Brain pericyte (primary cell): ENCODE measurements around the gene PTPRN2.
"Not testable (repeated sequence)": the region's sequence is repeated elsewhere in the genome, so short reads cannot be mapped to it uniquely, and the experiment has no call there.

Experiments
- DNase-seq: peaks from one replicate; pipeline ENCODE4 v3.0.0-alpha.2; 2012; ENCODE audit warnings: low read depth, low spot score

The PTPRN2 gene

DNA sequence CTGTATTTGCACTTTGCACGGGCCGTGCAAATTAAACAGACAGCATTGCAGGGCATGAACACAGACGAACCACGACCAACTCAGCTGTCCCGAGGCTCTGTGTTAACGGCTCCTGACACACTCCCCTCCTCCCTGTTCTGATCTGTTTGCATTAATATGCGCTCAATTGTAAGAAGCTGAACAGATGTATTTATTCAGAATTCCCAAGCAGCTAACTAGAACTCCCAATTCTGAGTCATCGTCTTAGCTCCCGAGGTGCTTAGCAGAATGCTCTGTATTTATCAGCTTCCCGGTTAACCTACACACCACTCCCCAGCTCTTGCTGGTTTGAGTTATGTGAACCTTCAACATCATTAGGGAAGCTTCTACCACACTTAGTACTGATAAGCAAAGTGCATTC is 286.4 kb downstream of the PTPRN2 start:
- no peak for DNase-seq

GRCh38 chr7:158300427-158300826 is 287.2 kb downstream of the PTPRN2 start:
- DNase-seq = no peak

GRCh38 chr7:158299607-158300006 is 288.0 kb downstream of the PTPRN2 start:
- DNase-seq = no peak

- DNase-seq = no peak
Observed at GRCh38 chr7:158296798-158297104, 290.9 kb downstream of the PTPRN2 start.

- no peak for DNase-seq
Observed at GRCh38 chr7:158295966-158296797, 291.4 kb downstream of the PTPRN2 start.

DNA sequence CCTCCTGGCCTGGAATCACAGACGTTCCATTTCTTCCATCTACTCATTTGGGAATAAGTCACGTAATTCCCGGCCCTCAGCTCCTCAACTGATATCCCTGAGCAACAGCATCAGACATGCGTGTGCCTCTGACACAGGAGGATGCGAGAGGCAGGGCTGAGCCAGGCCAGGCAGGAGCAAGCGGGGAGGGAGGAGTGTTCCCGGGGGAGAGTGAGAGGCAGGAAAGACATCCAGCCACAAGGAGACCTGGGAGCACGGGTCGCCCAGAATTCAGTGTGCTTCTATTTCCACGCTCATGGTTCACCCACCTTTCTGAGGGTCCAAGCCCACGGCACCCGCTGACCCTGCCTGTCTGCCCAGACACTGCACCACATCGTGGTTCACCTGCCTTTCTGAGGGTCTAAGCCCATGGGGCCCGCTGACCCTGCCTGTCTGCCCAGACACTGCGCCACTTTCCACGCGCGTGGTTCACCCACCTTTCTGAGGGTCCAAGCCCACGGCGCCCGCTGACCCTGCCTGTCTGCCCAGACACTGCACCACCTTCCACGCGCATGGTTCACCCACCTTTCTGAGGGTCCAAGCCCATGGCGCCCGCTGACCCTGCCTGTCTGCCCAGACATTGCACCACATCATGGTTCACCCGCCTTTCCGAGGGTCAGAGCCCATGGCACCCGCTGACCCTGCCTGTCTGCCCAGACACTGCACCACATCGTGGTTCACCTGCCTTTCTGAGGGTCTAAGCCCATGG is 293.0 kb downstream of the PTPRN2 start:
- DNase-seq = not testable (repeated sequence)

DNA sequence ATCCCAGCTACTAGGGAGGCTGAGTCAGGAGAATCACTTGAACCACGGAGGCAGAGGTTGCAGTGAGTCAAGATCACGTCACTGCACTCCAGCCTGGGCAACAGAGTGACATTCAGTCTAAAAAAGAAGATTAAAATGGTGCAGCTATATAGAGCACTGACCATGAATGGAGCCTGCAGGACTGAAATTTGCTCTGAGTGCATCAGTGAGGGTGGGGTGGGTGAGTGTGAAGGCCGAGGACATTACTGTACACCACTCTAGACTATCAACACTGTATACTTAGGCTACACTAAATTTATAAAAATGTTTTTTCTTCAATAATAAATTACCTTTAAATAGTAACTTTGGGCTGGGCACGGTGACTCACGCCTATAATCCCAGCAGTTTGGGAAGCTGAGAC is 294.7 kb downstream of the PTPRN2 start:
- no peak for DNase-seq

DNA sequence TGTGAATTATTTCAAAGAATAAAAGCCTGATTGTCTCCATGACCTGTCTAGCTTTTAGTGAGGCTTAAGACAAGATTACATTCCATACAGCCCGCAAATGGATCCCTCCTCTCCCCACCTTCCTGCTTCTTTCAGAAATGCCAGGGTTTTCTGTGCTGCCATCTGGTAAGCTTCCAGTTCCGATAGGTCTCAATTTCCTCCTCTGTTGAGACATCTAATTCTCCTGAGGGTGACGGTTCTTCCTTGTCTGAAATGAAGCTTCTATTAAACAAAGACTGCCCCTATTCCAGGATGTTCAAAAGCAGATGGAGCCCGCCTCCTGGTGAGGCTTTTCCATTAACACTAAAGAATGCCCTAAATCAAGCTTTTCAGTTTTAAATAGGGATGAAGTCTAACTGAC is 295.6 kb downstream of the PTPRN2 start:
- no peak for DNase-seq

GRCh38 chr7:158289761-158290523 is 297.7 kb downstream of the PTPRN2 start:
- no peak for DNase-seq

DNA sequence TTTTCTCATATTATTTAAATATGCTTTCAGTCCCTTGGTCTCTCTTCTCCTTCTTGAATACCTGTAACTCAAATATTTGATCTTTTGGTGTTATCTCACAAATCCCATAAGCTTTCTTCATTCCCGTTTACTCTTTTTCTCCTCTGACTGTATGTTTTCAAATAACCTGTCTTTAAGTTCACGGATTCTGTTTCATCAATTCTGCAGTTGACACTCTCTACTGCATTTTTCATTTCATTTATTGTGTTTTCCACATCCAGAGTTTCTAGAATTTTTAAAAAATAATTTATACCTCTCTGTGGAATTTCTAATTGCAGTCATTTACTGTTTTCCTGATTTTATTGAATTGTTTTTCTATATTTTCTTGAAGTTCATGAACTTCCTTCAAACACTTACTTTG is 298.4 kb downstream of the PTPRN2 start:
- no peak for DNase-seq

DNA sequence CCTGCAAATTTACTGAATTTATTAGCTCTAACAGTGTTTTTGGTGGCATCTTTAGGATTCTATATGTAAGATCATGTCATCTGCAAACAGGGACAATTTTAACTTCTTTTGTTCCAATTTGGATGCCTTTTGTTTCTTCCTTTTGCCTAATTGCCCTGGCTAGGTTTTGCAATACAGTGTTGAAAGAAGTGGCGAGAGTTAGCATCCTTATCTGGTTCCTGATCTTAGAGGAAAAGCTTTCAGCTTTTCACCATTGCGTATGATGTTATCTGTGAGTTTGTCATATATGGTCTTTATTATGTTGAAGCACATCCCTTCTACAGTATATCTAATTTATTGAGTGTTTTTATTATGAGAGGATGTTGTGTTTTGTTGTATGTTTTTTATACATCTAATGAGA is 301.4 kb downstream of the PTPRN2 start:
- DNase-seq = no peak

DNA sequence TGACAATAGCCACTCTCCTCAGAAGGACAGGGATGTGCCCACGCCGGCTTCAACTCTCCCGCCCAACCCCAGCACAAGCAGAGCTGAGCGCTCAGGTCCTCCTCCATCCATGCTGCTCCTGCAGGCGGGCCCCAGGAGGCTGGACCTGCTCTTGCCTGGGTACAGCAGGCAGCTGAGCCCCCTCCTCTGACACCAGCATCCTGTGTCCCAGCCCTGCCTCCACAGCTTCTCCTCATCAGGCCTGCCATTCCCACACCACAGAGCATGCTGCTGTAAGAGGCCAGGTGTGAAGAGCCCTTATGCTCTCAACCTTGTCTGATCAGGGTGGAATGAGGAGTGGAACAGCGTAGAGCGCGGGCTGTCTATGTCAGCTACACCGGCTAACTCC is 302.2 kb downstream of the PTPRN2 start:
- DNase-seq = no peak

GRCh38 chr7:158284617-158285382 is 302.8 kb downstream of the PTPRN2 start:
- no peak for DNase-seq

DNA sequence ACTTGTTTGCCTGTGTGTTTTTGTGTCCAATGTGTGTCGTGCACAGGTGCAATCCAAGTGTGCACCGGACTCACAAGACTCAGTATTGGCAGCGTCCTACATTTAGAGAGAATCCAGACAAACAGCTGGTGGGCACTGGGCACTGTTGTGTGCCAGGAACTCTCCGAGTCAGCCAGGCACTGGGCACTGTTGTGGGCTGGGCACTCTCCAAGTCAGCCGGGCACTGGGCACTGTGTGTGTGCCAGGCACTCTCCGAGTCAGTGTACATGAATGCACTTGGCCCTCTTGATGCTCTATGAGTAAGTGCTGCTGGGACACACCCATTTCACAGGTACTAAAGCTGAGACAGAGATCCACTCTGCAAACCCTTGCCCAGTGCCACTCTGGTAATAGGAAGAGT is 303.5 kb downstream of the PTPRN2 start:
- DNase-seq = no peak

- DNase-seq = no peak
Observed at GRCh38 chr7:158283016-158283974, 304.3 kb downstream of the PTPRN2 start.

DNA sequence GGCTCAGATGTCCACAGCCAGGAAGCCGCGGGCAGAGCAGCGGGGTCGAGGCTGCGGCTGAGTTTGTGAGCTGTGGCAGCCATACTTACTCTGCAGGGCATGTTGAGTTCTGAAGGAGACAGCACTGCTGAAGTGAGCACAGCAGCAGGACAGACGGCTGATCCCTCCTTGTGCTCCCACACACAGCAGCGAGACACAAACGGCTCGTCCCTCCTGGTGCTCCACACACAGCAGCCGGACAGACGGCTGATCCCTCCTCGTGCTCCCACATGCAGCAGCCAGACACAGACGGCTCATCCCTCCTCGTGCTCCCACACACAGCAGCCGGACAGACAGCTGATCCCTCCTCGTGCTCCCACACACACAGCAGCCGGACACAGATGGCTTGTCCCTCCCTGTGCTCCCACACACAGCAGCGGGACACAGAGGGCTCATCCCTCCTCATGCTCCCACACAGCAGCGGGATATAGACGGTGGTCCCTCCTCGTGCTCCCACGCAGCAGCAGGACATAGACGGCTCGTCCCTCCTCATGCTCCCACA is 305.1 kb downstream of the PTPRN2 start:
- no peak for DNase-seq

DNA sequence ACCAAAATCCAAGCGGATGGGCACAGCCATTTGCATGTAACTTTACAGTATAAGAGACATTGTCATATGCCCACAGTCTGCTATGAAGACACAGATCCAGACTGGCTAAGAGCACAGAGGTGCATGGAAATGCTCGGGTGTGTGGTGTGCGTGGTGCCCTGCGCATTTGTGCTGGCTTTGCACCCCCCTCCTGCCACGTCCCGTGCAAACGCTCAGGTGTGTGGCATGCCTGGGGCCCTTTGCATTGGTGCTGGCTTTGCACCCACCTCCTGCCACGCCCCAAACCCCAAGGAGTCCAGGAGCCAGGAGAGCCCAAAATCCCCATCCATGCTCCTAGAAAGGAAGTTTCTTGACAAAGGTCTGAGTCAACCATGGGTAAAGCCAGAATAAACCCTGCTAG is 306.2 kb downstream of the PTPRN2 start:
- DNase-seq = no peak

- DNase-seq = no peak
Observed at GRCh38 chr7:158280448-158281144, 307.0 kb downstream of the PTPRN2 start.

- no peak for DNase-seq
Observed at GRCh38 chr7:158279539-158280447, 307.8 kb downstream of the PTPRN2 start.
